Lower leg skin (tissue), 4 donors: ENCODE results near the gene KDM2B. TPM values are rescaled to one million over a fixed set of nuclear protein-coding genes. Genes with fewer than 3 reads are reported as not detected.
A peak's percentile ranks its signal among the peaks of the same experiment; 100 is the strongest.

Experiments
- DNase-seq, 2 donors: peaks; one replicate each; pipeline ENCODE4 v3.0.0-alpha.2; 2019; ENCODE audit warnings: low spot score in 2 of 2
- H3K4me3 ChIP-seq: fragments of 200-600 bp; sonication (generic); 2 replicates; pipeline ENCODE4 v1.5.1; 2017; ENCODE audit warnings: mild to moderate bottlenecking, low read depth; ENCODE audit not compliant: poor library complexity, severe bottlenecking
- CTCF ChIP-seq, 3 donors: fragments of 450-650 bp; IDR thresholded peaks; one replicate each; pipeline ENCODE4 v1.5.1; 2016; ENCODE audit warnings: antibody characterized with exemption in 3 of 3, mild to moderate bottlenecking in 3 of 3, moderate library complexity in 2 of 3
- POLR2A ChIP-seq, 2 donors: fragments of 450-650 bp; IDR thresholded peaks; one replicate each; pipeline ENCODE4 v1.6.1; 2016 to 2017; ENCODE audit warnings: antibody characterized with exemption in 2 of 2, mild to moderate bottlenecking in 1 of 2, moderate library complexity in 1 of 2
- WGBS, 2 donors: methylation state at CpG; one replicate each; pipeline ENCODE4 v1.1.5; 2018; 5-methylcytosine and 5-hydroxymethylcytosine counted together
- intact Hi-C: fragments of 100-400 bp; cut with DNase I; formaldehyde crosslinking; loops from one replicate; pipeline ENCODE4 v1.15.0; 2023; ENCODE audit warnings: low total_unique reads
- total RNA-seq, 4 donors: library from RNA; depleted of rRNA; stranded (reverse); fragments of >200 nt; gene quantifications; one replicate each; pipeline ENCODE4 v1.1.0, GENCODE V29; 2016

The KDM2B gene
- total RNA-seq, 4 donors from 2014 or later: 28.9 to 72.1 (median 47.9) TPM

GRCh38 chr12:121443193-121443870, 137.5 kb downstream of the KDM2B start:
- WGBS, 2 donors: 47 to 52% methylated on average over 20 of the region's 20 CpGs
- H3K4me3 ChIP-seq: no peak overlapping the region
- intact Hi-C loops: loop anchor here (5.0 kb wide), 1 partner anchor 101 kb away; no protein-coding TSS in a partner anchor

GRCh38 chr12:121442028-121442948, 138.5 kb downstream of the KDM2B start:
- no peak overlapping the region for H3K4me3 ChIP-seq
- TF ChIP-seq POLR2A (IDR thresholded peaks at IDR 0.05): no peak
- no peak for TF ChIP-seq CTCF (IDR thresholded peaks at IDR 0.05)
- 93% methylated on average over 68 of the region's 68 CpGs for WGBS, 2 donors
- intact Hi-C loops: loop anchor here (5.0 kb wide), 1 partner anchor 100 kb away; no protein-coding TSS in a partner anchor
- no peak for DNase-seq

More at GRCh38 chr12:121443193-121443870, 137.5 kb downstream of the KDM2B start:
- DNase-seq: peak; percentile 67 to 95
- TF ChIP-seq POLR2A (IDR thresholded peaks at IDR 0.05): no peak
- peak in 1 of 3 donors; percentile 24 for TF ChIP-seq CTCF (IDR thresholded peaks at IDR 0.05)

GRCh38 chr12:121441555-121441954, 139.3 kb downstream of the KDM2B start:
- no peak overlapping the region for H3K4me3 ChIP-seq
- intact Hi-C loops: loop anchor here (5.0 kb wide), 1 partner anchor 99 kb away; no protein-coding TSS in a partner anchor
- 89 to 93% methylated on average over 17 of the region's 17 CpGs for WGBS, 2 donors
- TF ChIP-seq POLR2A (IDR thresholded peaks at IDR 0.05): no peak
- TF ChIP-seq CTCF (IDR thresholded peaks at IDR 0.05): no peak
- no peak for DNase-seq

- intact Hi-C loops: loop anchor here (5.0 kb wide), 1 partner anchor 98 kb away; no protein-coding TSS in a partner anchor
- no peak for TF ChIP-seq CTCF (IDR thresholded peaks at IDR 0.05)
- no peak for TF ChIP-seq POLR2A (IDR thresholded peaks at IDR 0.05)
- WGBS, 2 donors: 89 to 91% methylated on average over 10 to 15 of the region's 15 CpGs
- DNase-seq: no peak
- no peak overlapping the region for H3K4me3 ChIP-seq
Observed at GRCh38 chr12:121440768-121441167, 140.1 kb downstream of the KDM2B start.

- no peak for DNase-seq
- H3K4me3 ChIP-seq: no peak overlapping the region
- no peak for TF ChIP-seq CTCF (IDR thresholded peaks at IDR 0.05)
- no peak for TF ChIP-seq POLR2A (IDR thresholded peaks at IDR 0.05)
- intact Hi-C loops: loop anchor here (5.0 kb wide), 1 partner anchor 97 kb away; no protein-coding TSS in a partner anchor
- 86 to 88% methylated on average over 16 of the region's 16 CpGs for WGBS, 2 donors
Observed at GRCh38 chr12:121439715-121440114, 141.1 kb downstream of the KDM2B start.
